HEK293T (cell line): ENCODE results near the gene RPP14.
"Not testable (repeated sequence)": the region's sequence is repeated elsewhere in the genome, so short reads cannot be mapped to it uniquely, and the experiment has no call there.

Experiments used
- CTCF ChIA-PET: fragments of 350-600 bp; formaldehyde crosslinking; extraction: SDS; loops from one replicate; lab custom pipeline; 2021; ENCODE audit warnings: antibody characterized with exemption, inconsistent platforms; lab: Yijun Ruan, JAX
- POLR2A ChIA-PET: fragments of 350-600 bp; formaldehyde crosslinking; extraction: SDS; loops from one replicate; lab custom pipeline; 2020; ENCODE audit warnings: antibody characterized with exemption, inconsistent platforms; lab: Yijun Ruan, JAX
- DNase-seq: peaks from one replicate; pipeline ENCODE4 v3.0.0; 2012; ENCODE audit warnings: mixed read lengths; ENCODE audit errors: extremely low spot score
- ARNT ChIP-seq: fragments of 450-650 bp; IDR thresholded peaks from 2 replicates; pipeline ENCODE4 v1.6.1; 2017; ENCODE audit warnings: mild to moderate bottlenecking
- BHLHE40 ChIP-seq: fragments of 450-650 bp; IDR thresholded peaks from 2 replicates; pipeline ENCODE4 v1.6.1; 2016; ENCODE audit warnings: mild to moderate bottlenecking, moderate library complexity, borderline replicate concordance
- CTBP1 ChIP-seq: fragments of 450-650 bp; IDR thresholded peaks from 2 replicates; pipeline ENCODE4 v1.6.1; 2016; ENCODE audit warnings: borderline replicate concordance
- ELF4 ChIP-seq: fragments of 450-650 bp; IDR thresholded peaks from 2 replicates; pipeline ENCODE4 v1.6.1; 2017; ENCODE audit warnings: antibody characterized with exemption
- FOXA1 ChIP-seq: fragments of 450-650 bp; IDR thresholded peaks from 2 replicates; pipeline ENCODE4 v1.6.1; 2016; ENCODE audit warnings: mild to moderate bottlenecking
- FOXK2 ChIP-seq: fragments of 450-650 bp; IDR thresholded peaks from 2 replicates; pipeline ENCODE4 v1.6.1; 2016; ENCODE audit warnings: mild to moderate bottlenecking
- FOXM1 ChIP-seq: fragments of 450-650 bp; IDR thresholded peaks from 2 replicates; pipeline ENCODE4 v1.6.1; 2017; ENCODE audit warnings: mild to moderate bottlenecking, borderline replicate concordance
- HDGF ChIP-seq: fragments of 450-650 bp; IDR thresholded peaks from 2 replicates; pipeline ENCODE4 v1.6.1; 2017; ENCODE audit warnings: antibody characterized with exemption, borderline replicate concordance
- L3MBTL2 ChIP-seq: fragments of 450-650 bp; conservative IDR thresholded peaks from 2 replicates; pipeline ENCODE4 v1.6.1; 2016; ENCODE audit warnings: mild to moderate bottlenecking
- LEF1 ChIP-seq: fragments of 450-650 bp; IDR thresholded peaks from 2 replicates; pipeline ENCODE4 v1.6.1; 2017; ENCODE audit warnings: mild to moderate bottlenecking, borderline replicate concordance
- NFRKB ChIP-seq: fragments of 450-650 bp; IDR thresholded peaks from 2 replicates; pipeline ENCODE4 v1.6.1; 2016; ENCODE audit warnings: mild to moderate bottlenecking, moderate library complexity
- PKNOX1 ChIP-seq: fragments of 450-650 bp; IDR thresholded peaks from 2 replicates; pipeline ENCODE4 v1.6.1; 2016
- SP1 ChIP-seq: fragments of 450-650 bp; IDR thresholded peaks from 2 replicates; pipeline ENCODE4 v1.6.1; 2017
- SUZ12 ChIP-seq: fragments of 450-650 bp; IDR thresholded peaks from 2 replicates; pipeline ENCODE4 v1.6.1; 2016; ENCODE audit warnings: mild to moderate bottlenecking
- TARDBP ChIP-seq: fragments of 450-650 bp; IDR thresholded peaks from 2 replicates; pipeline ENCODE4 v1.6.1; 2016
- ZNF384 ChIP-seq: fragments of 450-650 bp; IDR thresholded peaks from 2 replicates; pipeline ENCODE4 v1.6.1; 2016

The RPP14 gene

GRCh38 chr3:58288011-58288728, 17.9 kb upstream of the RPP14 start:
- POLR2A ChIA-PET, result no interaction called here
- DNase-seq, result peak; percentile 31
- TF ChIP-seq TARDBP (no peak), HDGF (no peak), BHLHE40 (no peak), NFRKB (no peak), PKNOX1 (no peak), CTBP1 (no peak), ELF4 (no peak), FOXA1 (no peak), FOXM1 (no peak), SUZ12 (no peak), SP1 (no peak), ZNF384 (no peak), ARNT (no peak), LEF1 (no peak), FOXK2 (no peak)
- CTCF ChIA-PET, result interaction anchor here (0.6 kb wide), 1 partner anchor 243 kb away, joined by 8 read pairs; no protein-coding TSS in a partner anchor

GRCh38 chr3:58288964-58289613, 17.0 kb upstream of the RPP14 start:
- CTCF ChIA-PET, result interaction anchor here (0.6 kb wide), 1 partner anchor 242 kb away, joined by 8 read pairs; no protein-coding TSS in a partner anchor
- POLR2A ChIA-PET, DNase-seq: not testable (repeated sequence)

GRCh38 chr3:58290446-58290845, 15.6 kb upstream of the RPP14 start:
- CTCF ChIA-PET, POLR2A ChIA-PET, DNase-seq: not testable (repeated sequence)

GRCh38 chr3:58291671-58292338, 14.2 kb upstream of the RPP14 start:
- POLR2A ChIA-PET, result interaction anchor here (1.8 kb wide), 1 partner anchor 15 kb away, joined by 8 read pairs; the partner anchor contains the start of genes HTD2 and RPP14

GRCh38 chr3:58292866-58293265, 13.2 kb upstream of the RPP14 start:
- ChIA-PET CTCF (no interaction called here), POLR2A (interaction anchor here (1.8 kb wide), 1 partner anchor 14 kb away, joined by 8 read pairs; the partner anchor contains the start of genes HTD2 and RPP14)
- DNase-seq, result no peak
- TF ChIP-seq NFRKB, result no peak

More at GRCh38 chr3:58291671-58292338, 14.2 kb upstream of the RPP14 start:
- TF ChIP-seq FOXM1, result no peak
- TF ChIP-seq ARNT, result no peak
- CTCF ChIA-PET, result interaction anchor here (0.7 kb wide), 1 partner anchor 9 kb away, joined by 3 read pairs; no protein-coding TSS in a partner anchor
- DNase-seq, result no peak

- TF ChIP-seq HDGF (no peak), NFRKB (no peak), CTBP1 (no peak), LEF1 (no peak), ARNT (no peak), PKNOX1 (no peak), ELF4 (no peak), TARDBP (no peak), ZNF384 (no peak), BHLHE40 (no peak), FOXA1 (no peak), FOXM1 (no peak), FOXK2 (no peak), L3MBTL2 (no peak), SUZ12 (no peak), SP1 (no peak)
- no peak for DNase-seq
- POLR2A ChIA-PET, result interaction anchor here (1.8 kb wide), 1 partner anchor 13 kb away, joined by 8 read pairs; the partner anchor contains the start of genes HTD2 and RPP14
- CTCF ChIA-PET, result no interaction called here
These were observed 12.5 kb upstream of the RPP14 start for GRCh38 chr3:58293516-58293915.

GRCh38 chr3:58296269-58296668, 9.8 kb upstream of the RPP14 start:
- POLR2A ChIA-PET, result interaction anchor here (1.6 kb wide), 1 partner anchor 10 kb away, joined by 5 read pairs; the partner anchor contains the start of genes HTD2 and RPP14

More at GRCh38 chr3:58296269-58296668, 9.8 kb upstream of the RPP14 start:
- TF ChIP-seq ARNT (no peak), ZNF384 (no peak), HDGF (no peak), LEF1 (no peak), BHLHE40 (no peak), L3MBTL2 (no peak), SP1 (no peak), FOXK2 (no peak), ELF4 (no peak), PKNOX1 (no peak), CTBP1 (no peak), FOXM1 (no peak), FOXA1 (no peak), NFRKB (no peak), SUZ12 (no peak), TARDBP (no peak)
- CTCF ChIA-PET, result interaction anchor here (0.6 kb wide), 1 partner anchor 10 kb away, joined by 3 read pairs; the partner anchor contains the start of genes HTD2 and RPP14
- no peak for DNase-seq
